ENCODE data around the gene P2RX3. TPM values are rescaled to one million over a fixed set of nuclear protein-coding genes. Genes with fewer than 3 reads are reported as not detected.
"Not testable (repeated sequence)": the region's sequence is repeated elsewhere in the genome, so short reads cannot be mapped to it uniquely, and the experiment has no call there.

Gene P2RX3
- polyA plus RNA-seq, 3 donors, result 0.42 to 0.76 (median 0.76) TPM

DNA sequence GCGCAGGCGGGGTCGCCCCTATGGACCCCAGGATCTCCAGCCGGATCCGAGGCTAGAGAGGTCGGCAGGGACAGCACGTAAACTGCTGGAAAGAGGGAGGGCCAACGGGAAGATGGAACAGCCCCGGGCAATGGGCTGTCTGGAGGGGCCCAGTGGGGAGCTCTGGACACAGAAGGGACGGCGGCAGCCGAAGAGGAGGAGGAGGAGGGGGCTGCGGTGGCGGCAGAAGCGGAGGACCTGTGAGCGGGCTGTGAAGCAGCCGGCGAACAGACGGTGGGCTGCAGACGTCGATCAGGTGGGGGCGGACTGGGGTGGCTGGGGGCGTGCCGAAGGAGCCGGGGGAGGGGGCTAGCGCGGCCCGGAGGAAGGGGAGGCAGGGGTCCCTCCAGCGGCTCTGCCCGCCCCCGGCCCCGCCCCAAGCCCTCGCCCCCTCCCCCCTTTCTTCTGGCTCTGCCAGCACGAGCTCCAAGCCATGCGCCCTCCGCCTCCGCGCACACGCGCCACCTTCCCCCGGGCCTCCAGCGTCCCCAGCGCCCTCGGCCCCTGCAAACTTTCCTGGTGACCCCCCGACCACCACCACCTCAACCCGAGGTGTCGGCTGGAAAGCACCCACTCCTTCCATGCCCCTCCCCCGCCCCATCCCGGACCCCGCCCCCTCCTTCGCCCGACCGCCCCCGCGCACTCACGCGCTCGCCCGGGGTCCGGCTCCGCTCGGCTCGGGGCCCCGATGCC lies 13.8 kb upstream of the P2RX3 start:
- no peak for DNase-seq (ENCODE audit: low read depth in 3 of 3, low spot score in 2 of 3)

DNA sequence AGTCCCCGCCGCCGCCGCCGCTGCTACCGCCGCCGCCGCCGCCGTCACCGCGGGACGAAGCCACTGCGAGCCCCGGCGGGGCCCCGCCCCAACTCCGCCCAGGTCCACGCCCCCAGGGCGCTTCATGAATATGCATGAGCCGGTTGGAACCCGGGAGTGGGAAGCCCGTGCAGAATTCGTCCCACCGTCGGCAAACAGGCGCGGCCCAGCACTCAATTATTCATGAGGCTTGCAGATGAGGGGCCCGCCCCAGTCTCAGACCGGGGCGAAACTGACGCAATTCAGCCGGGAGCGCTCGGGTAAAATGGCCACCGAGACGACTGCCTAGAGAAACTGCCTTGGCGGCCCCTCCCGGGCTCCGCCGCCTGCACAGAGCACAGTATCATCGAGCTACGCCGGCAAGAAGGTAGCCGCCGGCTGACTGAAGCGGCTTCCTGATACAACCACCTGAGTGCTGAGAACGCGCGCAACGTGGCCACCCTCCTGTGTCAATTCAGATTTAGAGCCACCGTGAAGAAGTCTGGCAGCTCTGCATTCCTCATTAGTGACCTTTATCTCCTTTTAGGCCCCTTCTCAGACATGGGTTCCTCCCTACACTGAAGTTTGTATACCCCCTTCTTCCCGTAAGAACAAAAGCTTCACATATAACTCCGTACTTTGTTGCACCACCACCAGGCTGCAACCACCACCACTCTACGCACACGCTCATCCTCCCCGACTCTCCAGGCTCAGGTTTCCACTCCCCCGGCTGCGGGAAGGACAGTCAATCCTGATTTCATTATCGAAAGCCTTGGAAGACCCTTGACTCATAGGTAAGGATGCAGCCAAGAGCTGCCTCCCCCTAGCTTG lies 13.0 kb upstream of the P2RX3 start, which contains the start of gene TNKS1BP1:
Gene TNKS1BP1 (minus strand): TSS at position 67 of the 849 bp plus-strand sequence. CDS start 3,067 bp downstream, outside the sequence.
- DNase-seq (ENCODE audit: low read depth in 3 of 3, low spot score in 2 of 3), result peak; percentile 83 to 91 (median 88)

DNA sequence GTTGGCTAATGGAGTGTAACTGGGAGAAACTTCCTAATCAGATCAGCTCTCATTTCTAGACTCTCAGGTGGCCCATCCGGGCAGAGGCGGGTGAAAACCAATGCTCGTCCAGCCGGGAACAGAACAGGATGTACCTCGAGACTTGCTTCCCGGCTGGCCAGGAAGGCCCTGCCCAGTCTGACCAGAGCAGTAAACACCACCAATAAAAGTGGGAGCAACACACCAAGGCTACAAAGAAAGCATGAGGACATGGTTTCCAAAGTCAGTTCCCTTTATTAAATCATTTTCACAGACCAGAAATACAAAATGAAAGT lies 12.5 kb upstream of the P2RX3 start:
- no peak for DNase-seq (ENCODE audit: low read depth in 3 of 3, low spot score in 2 of 3)

DNA sequence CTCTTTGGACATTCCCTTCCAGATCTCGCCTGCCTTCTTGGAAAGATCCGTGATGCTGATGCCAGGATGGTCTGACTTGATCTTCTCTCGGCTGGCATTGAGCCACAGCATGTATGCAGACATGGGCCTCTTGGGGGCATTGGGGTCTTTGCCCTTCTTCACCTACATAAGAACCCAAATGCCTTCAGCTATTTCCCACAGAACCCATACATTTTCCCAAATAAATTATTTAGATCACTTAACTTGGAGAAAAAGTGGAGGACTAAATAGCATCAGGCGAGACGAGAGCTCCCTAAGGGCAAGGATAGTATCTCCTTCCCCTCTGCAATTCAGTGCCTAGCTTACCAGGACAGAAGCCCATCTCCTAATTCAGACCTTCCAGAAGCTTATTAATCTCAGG lies 10.4 kb upstream of the P2RX3 start:
- DNase-seq (ENCODE audit: low read depth in 3 of 3, low spot score in 2 of 3), result no peak

DNA sequence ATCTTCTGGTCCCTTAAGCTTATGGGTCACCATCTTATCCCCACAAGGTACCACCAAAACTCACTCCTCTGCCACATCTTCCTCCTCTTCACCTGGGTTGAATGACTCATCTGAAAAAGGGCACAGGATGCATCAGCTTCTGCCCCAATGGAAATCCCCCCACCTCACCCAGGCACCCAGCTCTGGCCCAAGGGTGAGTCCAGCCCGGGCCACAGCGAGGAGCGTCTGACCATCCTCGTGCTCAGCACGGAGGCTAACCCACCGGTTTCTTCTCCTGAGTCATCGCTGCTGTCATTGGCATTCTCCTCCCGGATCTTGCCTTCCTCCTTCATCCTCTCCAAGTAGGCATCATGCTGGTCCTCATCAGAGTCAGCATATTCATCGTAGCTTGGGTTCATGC lies 8.1 kb upstream of the P2RX3 start:
- DNase-seq (ENCODE audit: low read depth in 3 of 3, low spot score in 2 of 3), result no peak

DNA sequence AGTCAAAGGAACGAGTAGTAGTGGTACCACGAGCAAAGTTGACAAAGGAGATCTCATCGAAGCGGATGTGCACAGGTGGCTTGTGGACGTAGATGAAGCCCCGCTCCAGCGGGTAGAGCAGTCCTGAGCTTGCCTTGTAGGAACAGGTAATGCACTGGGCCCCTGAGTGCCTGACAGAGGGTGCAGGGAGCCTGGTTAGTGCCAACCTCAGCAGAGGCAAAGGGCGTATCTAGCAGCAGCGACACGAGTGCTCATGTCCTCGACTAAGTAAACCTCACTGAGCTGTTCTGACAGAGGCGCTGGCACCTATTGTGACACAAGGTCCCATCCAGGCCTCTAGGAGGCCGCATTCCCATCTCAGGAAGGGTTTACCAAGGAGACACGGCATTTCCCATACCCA lies 6.4 kb upstream of the P2RX3 start:
- DNase-seq (ENCODE audit: low read depth in 3 of 3, low spot score in 2 of 3), result no peak

DNA sequence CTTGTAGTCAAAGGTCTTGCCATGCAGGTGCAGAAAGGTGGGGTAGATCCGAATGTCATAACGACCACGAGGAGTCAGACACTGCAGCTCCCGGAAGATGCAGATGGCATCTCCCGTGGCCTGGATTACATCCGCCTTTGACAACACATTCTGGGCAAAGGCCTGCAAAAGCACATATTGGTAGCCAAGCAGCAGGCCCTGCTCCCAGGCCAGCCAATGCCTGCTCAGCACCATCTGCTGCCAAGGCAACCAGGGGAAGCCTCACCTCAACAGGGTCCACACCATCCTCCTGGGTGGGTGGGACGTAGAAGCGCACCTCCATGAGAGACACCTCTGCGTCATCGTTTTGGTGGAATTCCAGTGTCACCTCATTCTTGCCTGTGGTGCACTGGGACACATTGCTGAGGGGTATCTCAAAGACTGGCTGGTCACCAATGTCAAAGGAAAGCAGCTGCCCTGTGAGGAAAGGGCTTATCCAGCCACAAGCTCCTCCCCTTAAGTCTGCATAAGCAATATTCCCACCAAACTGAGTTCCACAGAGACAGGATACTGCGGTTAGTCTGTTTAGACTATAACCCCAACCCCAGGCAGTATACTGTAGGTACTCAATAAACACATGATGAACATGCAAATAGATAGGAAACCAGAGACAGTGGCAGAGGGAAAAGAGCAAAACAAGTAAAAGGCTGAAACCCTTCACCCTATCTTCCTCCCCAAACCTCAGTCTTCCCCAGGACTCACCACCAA lies 5.3 kb upstream of the P2RX3 start:
- no peak for DNase-seq (ENCODE audit: low read depth in 3 of 3, low spot score in 2 of 3)

DNA sequence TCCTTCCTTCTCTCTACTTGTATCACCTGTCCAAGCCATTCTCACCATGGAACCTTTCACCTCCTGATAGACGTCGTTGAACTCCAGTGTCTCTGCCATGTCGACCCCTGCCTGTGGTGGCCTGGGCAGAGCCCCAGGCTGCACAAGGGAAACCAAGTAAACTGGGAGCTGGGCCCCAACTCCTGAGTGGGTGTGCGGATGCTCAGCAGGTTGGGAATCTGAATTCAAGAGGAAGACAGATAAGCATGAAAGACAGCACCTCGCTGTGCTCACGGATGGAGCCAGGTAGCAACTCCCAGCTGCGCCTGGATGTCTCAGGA lies 3.2 kb upstream of the P2RX3 start:
- no peak for DNase-seq (ENCODE audit: low read depth in 3 of 3, low spot score in 2 of 3)

DNA sequence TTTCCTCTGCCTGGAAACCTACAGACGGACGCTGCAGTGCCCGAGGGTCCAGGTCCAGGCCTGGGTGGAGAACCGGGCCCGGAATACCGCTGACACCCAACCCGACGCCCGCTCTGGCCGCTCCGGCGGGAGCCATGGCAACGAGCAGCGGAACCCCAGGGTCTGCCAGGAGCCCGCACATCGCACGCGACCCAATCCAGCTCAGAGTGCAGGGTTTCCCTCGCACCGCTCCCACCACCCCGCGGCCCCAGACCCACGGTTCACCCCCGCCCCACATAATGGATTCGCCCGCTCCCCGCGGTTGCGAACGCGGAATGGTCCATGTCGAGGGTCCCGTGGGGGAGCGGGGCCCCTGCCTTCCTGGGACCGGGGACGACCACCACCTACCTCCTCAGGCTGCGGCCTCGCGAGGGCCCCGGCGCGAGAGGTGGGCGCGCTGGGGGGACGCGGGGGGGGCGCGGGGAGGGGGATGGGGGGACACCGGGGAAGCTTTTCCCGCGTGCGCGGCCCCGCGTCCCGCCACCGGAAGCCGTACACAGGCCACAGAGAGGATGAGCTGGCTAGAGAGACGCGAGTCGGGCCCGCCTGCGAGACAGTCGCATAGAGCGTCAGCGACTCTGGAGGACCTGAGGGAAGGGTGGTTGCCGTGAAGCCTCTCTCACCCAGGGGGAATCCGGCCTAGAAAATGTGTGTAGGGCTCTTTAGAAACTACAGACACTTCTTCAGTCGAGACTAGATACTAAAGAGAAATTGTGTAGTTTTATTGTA lies 2.6 kb upstream of the P2RX3 start, which contains the start of gene SSRP1:
Gene SSRP1 (minus strand): TSS at position 550 of the 768 bp plus-strand sequence. CDS start 771 bp downstream, outside the sequence.
- peak in 1 of 3 donors; percentile 76 for DNase-seq (ENCODE audit: low read depth in 3 of 3, low spot score in 2 of 3)

DNA sequence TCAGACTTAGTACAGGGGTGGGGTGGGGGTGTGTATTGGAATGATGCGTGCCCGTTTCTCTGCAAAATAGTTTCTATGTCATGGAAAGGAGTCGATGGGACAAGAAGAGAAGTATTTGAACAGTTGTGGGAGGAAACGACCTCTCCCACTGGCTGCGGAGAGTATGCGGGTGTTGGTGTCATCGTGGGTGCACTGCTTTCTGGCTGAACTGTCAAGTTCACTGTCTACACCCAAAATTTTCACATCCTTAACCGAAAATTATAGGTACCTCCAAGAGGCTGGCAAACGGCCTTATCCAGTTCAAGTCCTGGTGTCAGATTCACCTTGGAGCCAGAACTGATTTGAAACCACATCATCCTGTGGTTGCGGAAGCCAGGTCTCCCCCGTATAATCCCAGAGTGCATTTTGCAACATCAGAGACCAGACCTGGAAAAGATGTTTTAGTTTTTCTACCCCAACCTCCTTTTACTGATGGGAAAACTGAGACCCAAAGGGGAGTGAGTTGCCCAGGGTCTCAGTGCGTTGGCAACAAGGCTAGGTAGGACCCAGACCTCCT lies 2.0 kb upstream of the P2RX3 start:
- DNase-seq (ENCODE audit: low read depth in 3 of 3, low spot score in 2 of 3), result no peak

DNA sequence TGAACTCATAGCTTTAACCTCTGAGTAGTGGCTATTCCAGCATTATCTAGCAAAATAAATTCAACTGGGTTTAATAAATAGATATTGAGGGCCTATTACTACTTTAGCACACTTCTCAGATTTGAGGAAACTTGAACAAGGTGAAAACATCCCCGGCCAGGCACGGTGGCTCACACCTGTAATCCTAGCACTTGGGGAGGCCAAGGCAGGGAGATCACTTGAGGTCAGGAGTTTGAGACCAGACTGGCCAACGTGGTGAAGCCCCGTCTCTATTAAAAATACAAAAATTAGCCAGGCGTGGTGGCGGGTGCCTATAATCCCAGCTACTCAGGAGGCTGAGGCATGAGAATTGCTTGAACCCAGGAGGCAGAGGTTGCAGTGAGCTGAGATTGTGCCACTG lies 1.3 kb upstream of the P2RX3 start:
- DNase-seq (ENCODE audit: low read depth in 3 of 3, low spot score in 2 of 3), result not testable (repeated sequence)

DNA sequence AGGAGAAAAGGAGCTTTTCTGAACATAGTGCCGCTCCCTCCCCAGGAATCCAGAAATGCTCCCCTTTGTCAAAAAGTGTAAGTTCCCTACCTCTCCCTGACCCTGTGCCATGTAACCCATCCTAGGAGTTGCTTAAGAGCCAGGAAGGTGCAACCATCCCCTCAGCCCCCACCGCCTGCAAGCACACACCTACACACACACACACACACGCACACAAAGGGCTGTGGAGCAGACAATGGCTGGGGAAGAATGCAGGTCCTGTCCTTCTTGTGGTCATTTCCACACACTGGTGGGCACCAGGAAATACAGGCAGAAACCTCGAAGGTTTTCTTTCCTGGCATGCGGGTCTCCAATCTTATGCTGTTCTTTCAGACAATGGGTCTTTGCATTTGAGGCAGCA lies 1.2 kb downstream of the P2RX3 start:
- DNase-seq (ENCODE audit: low read depth in 3 of 3, low spot score in 2 of 3), result no peak

DNA sequence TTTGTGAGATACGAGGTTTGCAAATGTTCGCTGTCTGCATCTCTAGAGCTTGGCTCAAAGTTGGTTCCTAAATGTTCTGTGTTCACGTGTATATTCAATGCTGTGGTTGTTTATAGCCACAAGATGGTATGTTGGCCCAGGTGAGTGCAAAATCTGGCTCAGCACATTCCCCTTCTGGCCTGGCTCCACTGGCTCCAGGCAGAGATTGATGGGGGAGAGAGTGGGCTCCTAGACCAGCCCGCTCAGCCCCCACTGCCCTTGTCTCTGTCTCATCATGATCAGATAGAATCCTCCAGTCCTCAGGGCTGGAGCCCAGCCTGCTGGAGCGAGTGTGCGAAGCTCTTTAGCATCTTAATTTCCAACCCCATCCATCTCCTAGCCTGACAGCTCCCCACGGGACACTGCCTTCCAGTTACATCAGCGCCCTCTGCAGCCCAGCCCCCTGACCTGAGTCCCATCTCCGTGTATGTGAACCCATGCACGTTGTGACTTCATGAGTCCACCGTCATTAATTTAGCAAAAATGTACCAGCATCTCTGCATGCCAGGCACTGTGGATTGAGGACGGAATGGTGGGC lies 2.0 kb downstream of the P2RX3 start:
- DNase-seq (ENCODE audit: low read depth in 3 of 3, low spot score in 2 of 3), result peak in 1 of 3 donors; percentile 71

DNA sequence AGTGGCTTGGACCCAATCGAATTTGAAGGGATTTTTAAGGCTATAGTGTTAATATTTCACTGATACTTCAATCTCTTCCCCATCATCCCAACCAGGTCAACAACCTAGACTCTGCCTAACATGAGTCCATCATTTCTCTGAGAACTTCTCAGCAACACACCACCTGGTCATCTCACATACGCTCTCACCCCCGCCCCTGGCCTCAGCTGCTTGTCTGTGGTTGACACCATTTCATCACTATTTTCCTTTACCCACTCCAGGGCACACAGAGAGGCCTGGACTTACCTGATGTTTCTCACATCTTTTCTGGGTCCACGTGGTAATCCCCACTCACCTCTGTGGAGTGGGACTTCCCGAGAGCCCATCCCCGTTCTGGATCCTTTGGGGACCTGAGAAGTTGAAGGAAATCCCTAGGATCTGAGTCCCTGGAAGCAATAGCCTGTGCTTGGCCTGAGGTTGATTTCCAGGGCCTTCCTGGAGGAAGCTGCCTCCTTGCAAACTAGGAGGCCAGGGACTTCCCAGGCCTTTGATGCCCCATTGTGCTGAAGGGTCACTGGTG lies 3.2 kb downstream of the P2RX3 start:
- DNase-seq (ENCODE audit: low read depth in 3 of 3, low spot score in 2 of 3), result no peak

DNA sequence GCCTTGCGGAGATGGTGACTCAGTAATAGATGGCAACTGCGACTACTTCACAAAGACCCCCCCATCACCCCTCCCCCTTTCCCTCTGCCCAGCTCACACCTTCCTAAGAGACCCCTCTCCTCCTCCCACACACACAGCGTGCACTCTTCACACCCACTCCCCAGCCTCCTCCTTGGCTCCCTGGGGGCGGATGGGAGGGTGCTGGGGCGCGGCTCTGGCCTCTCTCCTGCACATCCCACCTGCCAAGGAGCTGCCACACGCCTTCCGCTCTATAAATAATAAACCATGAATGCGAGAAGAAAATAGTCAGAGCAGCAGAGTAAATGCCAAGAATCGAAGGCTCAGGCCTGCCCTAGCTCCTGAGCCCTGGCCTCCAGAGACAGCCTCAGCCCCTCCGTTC lies 4.5 kb downstream of the P2RX3 start:
- DNase-seq (ENCODE audit: low read depth in 3 of 3, low spot score in 2 of 3), result no peak

DNA sequence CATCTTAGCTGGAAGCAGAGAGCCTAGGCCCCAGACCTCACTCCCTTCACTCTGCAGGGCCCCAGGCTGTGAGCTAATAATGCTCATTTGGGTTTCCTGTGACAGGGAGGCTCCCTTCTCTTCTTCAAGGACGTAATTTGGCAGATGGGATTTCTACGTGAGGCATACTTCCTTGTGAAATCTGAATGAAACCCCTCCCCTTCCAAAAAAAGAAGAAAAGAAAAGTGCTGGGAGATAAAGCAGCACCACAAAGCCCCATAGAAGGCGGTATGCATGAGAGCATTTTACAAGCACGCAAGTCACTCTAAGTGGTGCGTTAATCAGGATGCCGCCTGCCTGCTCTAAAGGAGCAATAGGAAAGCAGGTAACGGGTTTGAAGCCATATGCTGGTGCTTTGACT lies 5.7 kb downstream of the P2RX3 start:
- DNase-seq (ENCODE audit: low read depth in 3 of 3, low spot score in 2 of 3), result no peak

DNA sequence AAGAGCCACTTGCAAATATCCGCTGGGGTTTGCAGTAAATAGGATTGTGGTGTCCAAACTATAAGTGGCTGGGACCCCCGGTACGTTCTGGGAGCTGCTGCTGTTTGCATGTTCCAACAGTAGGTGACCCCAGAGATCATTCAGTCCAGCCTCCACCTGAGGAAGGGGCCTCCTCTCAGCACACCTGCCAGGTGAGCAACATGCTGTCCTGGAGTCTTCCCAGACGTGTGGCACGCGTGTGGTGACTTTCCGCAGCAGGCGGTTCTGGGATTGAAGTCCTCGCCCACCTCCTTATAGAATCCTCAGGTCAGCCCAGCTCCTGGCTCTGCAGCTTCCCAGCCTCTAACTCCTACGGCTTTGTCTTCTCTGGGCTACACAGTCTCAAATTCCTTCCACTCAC lies 6.7 kb downstream of the P2RX3 start:
- no peak for DNase-seq (ENCODE audit: low read depth in 3 of 3, low spot score in 2 of 3)

DNA sequence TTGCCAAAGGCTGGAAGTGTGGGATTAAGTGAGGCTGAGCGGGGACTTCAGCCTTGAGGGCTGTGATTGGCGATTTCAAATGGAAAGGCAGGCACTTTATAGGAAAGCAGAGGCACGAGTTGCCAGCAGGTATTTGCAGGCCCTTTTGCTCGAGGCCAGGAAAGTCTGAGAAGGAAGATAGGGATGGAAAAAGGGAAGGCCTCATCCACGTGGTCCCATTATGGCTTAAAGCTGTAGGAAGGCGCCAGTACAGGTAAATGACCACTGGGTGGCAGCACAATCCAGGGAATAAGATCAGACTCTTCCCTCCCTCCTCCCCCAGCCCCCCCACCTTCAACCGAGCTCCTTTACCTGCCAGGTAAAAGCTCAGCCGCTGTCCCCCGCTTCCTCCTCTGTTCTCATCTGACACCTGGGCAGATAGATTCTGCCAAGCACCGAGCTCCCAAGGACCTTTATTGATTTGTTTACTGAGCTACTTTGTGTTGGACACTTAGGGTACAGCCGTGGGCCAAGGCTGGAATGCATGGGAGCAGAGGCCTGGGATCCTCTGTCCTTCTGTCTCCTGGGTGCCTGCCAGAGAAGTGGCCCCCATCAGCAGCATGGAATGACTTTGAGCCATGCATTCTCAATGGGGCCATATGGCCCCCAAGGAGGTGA lies 7.5 kb downstream of the P2RX3 start:
- DNase-seq (ENCODE audit: low read depth in 3 of 3, low spot score in 2 of 3), result no peak

DNA sequence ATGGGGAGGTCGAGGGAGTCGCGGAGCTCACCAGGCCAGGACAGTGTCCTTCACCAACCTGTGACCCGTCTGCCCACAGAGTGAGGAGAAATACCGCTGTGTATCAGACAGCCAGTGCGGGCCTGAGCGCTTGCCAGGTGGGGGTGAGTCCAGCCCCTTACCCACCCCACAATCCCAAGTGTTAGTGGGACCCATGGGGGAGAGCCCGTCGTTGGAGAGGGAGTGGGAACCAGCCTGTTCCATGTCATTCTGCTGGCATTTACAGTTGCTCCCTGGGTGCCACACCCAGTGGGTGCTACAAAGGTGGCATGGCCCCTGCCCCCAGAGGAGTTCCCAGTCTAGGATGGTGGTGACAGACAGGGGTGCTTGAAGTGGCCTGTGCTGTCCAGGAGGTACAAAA lies 9.2 kb downstream of the P2RX3 start:
- DNase-seq (ENCODE audit: low read depth in 3 of 3, low spot score in 2 of 3), result no peak

Measured in right renal cortex interstitium (tissue), 3 donors.